Thymus (tissue), 14 donors: ENCODE results near the gene DTX3L. TPM values are rescaled to one million over a fixed set of nuclear protein-coding genes. Genes with fewer than 3 reads are reported as not detected.
A peak's percentile ranks its signal among the peaks of the same experiment; 100 is the strongest.

Experiments
- DNase-seq, 9 donors: peaks; one replicate each; pipeline ENCODE4 v3.0.0-alpha.2; 2013; ENCODE audit warnings: low spot score in 9 of 9, low read depth in 6 of 9, missing footprints in 1 of 9
- H3K27ac ChIP-seq, 2 donors: one replicate each; pipeline ENCODE4 v1.5.1; 2013; ENCODE audit warnings: control low read depth in 1 of 2, low read depth in 1 of 2, low read length in 1 of 2, mild to moderate bottlenecking in 1 of 2, moderate library complexity in 1 of 2
- H3K27me3 ChIP-seq, 2 donors: one replicate each; pipeline ENCODE4 v1.5.1; 2013; ENCODE audit warnings: low read length in 1 of 2; ENCODE audit not compliant: control insufficient read depth in 2 of 2, insufficient read depth in 1 of 2
- H3K36me3 ChIP-seq, 2 donors: one replicate each; pipeline ENCODE4 v1.5.1; 2013; ENCODE audit warnings: low read length in 1 of 2, mild to moderate bottlenecking in 1 of 2, moderate library complexity in 1 of 2; ENCODE audit not compliant: control insufficient read depth in 2 of 2, insufficient read depth in 2 of 2
- H3K4me1 ChIP-seq, 2 donors: one replicate each; pipeline ENCODE4 v1.5.1; 2013; ENCODE audit warnings: low read length in 2 of 2; ENCODE audit not compliant: control insufficient read depth in 2 of 2, insufficient read depth in 2 of 2
- H3K4me3 ChIP-seq, 2 donors: one replicate each; pipeline ENCODE4 v1.5.1; 2013; ENCODE audit warnings: low read length in 2 of 2, control low read depth in 1 of 2, mild to moderate bottlenecking in 1 of 2
- H3K9me3 ChIP-seq, 2 donors: one replicate each; pipeline ENCODE4 v1.5.1; 2013; ENCODE audit warnings: low read length in 1 of 2, mild to moderate bottlenecking in 1 of 2; ENCODE audit not compliant: control insufficient read depth in 2 of 2, insufficient read depth in 1 of 2
- WGBS: extraction: QIAGEN DNeasy Blood & Tissue Kit; methylation state at CpG from one replicate; pipeline ENCODE4 v1.1.7; 2013; 5-methylcytosine and 5-hydroxymethylcytosine counted together
- long read RNA-seq, 10 donors: transcript quantifications; one replicate each; lab custom pipeline, GENCODE V29; 2026
- polyA plus RNA-seq: library from polyadenylated mRNA; stranded (reverse); fragments of 200-250 nt; gene quantifications from one replicate; pipeline ENCODE4 v1.2.3, GENCODE V29; 2013
- total RNA-seq: library from RNA; stranded (reverse); fragments of 120-200 nt; gene quantifications from one replicate; pipeline ENCODE4 v1.2.4, GENCODE V29; 2013
- donor health status: healthy.

The DTX3L gene
- total RNA-seq, result 19.6 TPM
- 23.0 TPM for polyA plus RNA-seq
- long read RNA-seq, donor 1, full-length matches to known transcripts, result 1 of 1 reads
- long read RNA-seq, donor 1, partial matches to known transcripts, result 0 of 1 reads
- long read RNA-seq, donor 1, other reads (novel, unspliced or antisense), result 0 of 1 reads
- long read RNA-seq, donor 2, full-length matches to known transcripts, result 4 of 4 reads
- long read RNA-seq, donor 2, partial matches to known transcripts, result 0 of 4 reads
- long read RNA-seq, donor 2, other reads (novel, unspliced or antisense), result 0 of 4 reads
- long read RNA-seq, donor 3, full-length matches to known transcripts, result 3 of 3 reads
- long read RNA-seq, donor 3, partial matches to known transcripts, result 0 of 3 reads
- long read RNA-seq, donor 3, other reads (novel, unspliced or antisense), result 0 of 3 reads
- long read RNA-seq, donor 4, full-length matches to known transcripts, result 1 of 1 reads
- long read RNA-seq, donor 4, partial matches to known transcripts, result 0 of 1 reads
- long read RNA-seq, donor 4, other reads (novel, unspliced or antisense), result 0 of 1 reads
- long read RNA-seq, donor 5, full-length matches to known transcripts, result 3 of 3 reads
- long read RNA-seq, donor 5, partial matches to known transcripts, result 0 of 3 reads
- long read RNA-seq, donor 5, other reads (novel, unspliced or antisense), result 0 of 3 reads
- long read RNA-seq, donor 6, full-length matches to known transcripts, result 2 of 2 reads
- long read RNA-seq, donor 6, partial matches to known transcripts, result 0 of 2 reads
- long read RNA-seq, donor 6, other reads (novel, unspliced or antisense), result 0 of 2 reads
- long read RNA-seq, donor 7, full-length matches to known transcripts, result 2 of 2 reads
- long read RNA-seq, donor 7, partial matches to known transcripts, result 0 of 2 reads
- long read RNA-seq, donor 7, other reads (novel, unspliced or antisense), result 0 of 2 reads
- long read RNA-seq, donor 8, full-length matches to known transcripts, result 2 of 2 reads
- long read RNA-seq, donor 8, partial matches to known transcripts, result 0 of 2 reads
- long read RNA-seq, donor 8, other reads (novel, unspliced or antisense), result 0 of 2 reads
- long read RNA-seq, donor 9, result 0 reads
- long read RNA-seq, donor 10, result 0 reads

DNA sequence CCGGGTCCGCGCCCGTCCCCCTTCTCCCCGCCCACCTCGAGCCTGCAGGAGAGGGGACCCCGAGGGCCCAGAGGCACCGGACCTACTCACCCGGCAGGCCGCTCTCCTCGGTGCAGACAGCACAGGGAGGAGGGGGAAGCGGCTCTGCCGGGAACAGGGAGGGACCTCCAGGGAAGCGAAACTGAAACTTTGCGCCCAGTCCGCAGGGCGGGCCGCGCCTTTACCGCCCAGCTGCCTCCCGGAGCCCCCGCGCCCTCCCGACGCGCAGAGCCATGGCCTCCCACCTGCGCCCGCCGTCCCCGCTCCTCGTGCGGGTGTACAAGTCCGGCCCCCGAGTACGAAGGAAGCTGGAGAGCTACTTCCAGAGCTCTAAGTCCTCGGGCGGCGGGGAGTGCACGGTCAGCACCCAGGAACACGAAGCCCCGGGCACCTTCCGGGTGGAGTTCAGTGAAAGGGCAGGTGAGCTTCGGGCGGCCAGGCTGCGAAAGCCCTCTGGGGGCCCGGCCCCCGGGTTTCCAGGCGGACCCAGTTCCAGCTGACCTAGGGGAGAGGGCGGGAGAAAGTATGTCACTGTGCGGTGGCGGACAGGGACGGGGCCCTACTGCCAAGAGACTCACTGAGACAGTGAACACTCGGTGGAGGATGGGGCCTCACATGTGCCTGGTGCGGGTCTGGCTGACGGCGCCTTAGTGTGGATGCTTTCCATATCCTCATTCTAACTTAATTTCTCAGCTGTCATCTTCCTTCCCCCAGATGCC is at the start of gene DTX3L, which contains the start of gene PARP9:
DTX3L (plus strand) TSS at position 184 of the 758 bp plus-strand sequence; CDS start at position 273, 89 bp downstream.
PARP9 (minus strand) TSS at position 146 of the 758 bp plus-strand sequence. CDS start 4,680 bp downstream, outside the sequence.
- no peaks in the 10 kb centered on the region for H3K27me3 ChIP-seq
- H3K36me3 ChIP-seq, result peaks cover 13 to 41% of the 10 kb centered on the region in 2 donors
- H3K27ac ChIP-seq, result peak within 1 kb of the TSS; percentile 89 to 98
- WGBS, result under 1% methylated on average over 56 of the region's 56 CpGs
- peaks cover 4 to 25% of the 10 kb centered on the region in 2 donors for H3K4me1 ChIP-seq
- DNase-seq, result peak in 8 of 9 donors; percentile 50 to 87 (median 68)
- peak within 1 kb of the TSS; percentile 74 to 94 for H3K4me3 ChIP-seq
- no peaks in the 10 kb centered on the region for H3K9me3 ChIP-seq

GRCh38 chr3:122515020-122515468 is 49.1 kb upstream of the DTX3L start:
- Histone ChIP-seq H3K36me3 (peaks cover 0 to 3% of the 10 kb centered on the region in 2 donors), H3K27ac (peak overlapping the region in 1 of 2 donors; percentile 99), H3K4me1 (peaks cover 6 to 8% of the 10 kb centered on the region in 2 donors), H3K27me3 (no peaks in the 10 kb centered on the region), H3K9me3 (no peaks in the 10 kb centered on the region), H3K4me3 (peak overlapping the region; percentile 66 to 93)
- no peak for DNase-seq
- 42% methylated on average over 19 of the region's 19 CpGs for WGBS

- Histone ChIP-seq H3K27ac (no peak overlapping the region), H3K36me3 (peaks cover 0 to under 1% of the 10 kb centered on the region in 2 donors), H3K9me3 (no peaks in the 10 kb centered on the region), H3K4me3 (no peak overlapping the region), H3K27me3 (no peaks in the 10 kb centered on the region), H3K4me1 (peaks cover 6 to 8% of the 10 kb centered on the region in 2 donors)
- WGBS, result over 99% methylated on average over 3 of the region's 3 CpGs
- DNase-seq, result no peak
These were observed 48.3 kb upstream of the DTX3L start for GRCh38 chr3:122515870-122516269.

- Histone ChIP-seq H3K4me3 (no peak overlapping the region), H3K9me3 (no peaks in the 10 kb centered on the region), H3K4me1 (peaks cover 6 to 8% of the 10 kb centered on the region in 2 donors), H3K36me3 (no peaks in the 10 kb centered on the region), H3K27me3 (no peaks in the 10 kb centered on the region), H3K27ac (no peak overlapping the region)
- 97% methylated on average over 6 of the region's 6 CpGs for WGBS
- DNase-seq, result no peak
These were observed 47.2 kb upstream of the DTX3L start for GRCh38 chr3:122516846-122517360.

DNA sequence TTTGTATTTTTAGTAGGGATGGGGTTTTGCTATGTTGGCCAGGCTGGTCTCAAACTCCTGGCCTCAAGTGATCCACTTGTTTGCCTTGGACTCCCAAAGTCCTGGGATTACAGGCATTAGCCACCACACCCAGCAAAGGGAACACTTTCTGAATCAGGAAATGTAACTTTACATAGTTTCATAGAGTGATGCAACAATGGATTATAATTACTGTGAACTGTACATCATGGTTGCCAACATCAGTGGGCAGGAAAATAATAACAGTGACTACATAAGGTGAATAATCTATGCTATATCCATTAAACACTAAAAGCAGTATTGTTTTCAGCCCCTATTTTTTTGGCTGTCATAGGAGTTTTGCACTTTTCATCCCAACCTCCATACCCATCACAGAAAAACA is 44.4 kb upstream of the DTX3L start:
- peaks cover 0 to 3% of the 10 kb centered on the region in 2 donors for H3K4me1 ChIP-seq
- no peaks in the 10 kb centered on the region for H3K36me3 ChIP-seq
- H3K27me3 ChIP-seq, result no peaks in the 10 kb centered on the region
- H3K9me3 ChIP-seq, result no peaks in the 10 kb centered on the region
- no peak overlapping the region for H3K27ac ChIP-seq
- no peak for DNase-seq
- H3K4me3 ChIP-seq, result no peak overlapping the region

- Histone ChIP-seq H3K4me1 (no peaks in the 10 kb centered on the region), H3K27me3 (no peaks in the 10 kb centered on the region), H3K9me3 (no peaks in the 10 kb centered on the region), H3K27ac (no peak overlapping the region), H3K36me3 (no peaks in the 10 kb centered on the region), H3K4me3 (no peak overlapping the region)
- WGBS, result 94% methylated on average over 4 of the region's 4 CpGs
- DNase-seq, result no peak
These were observed 43.3 kb upstream of the DTX3L start for GRCh38 chr3:122520861-122521260.

GRCh38 chr3:122523317-122523716 is 40.8 kb upstream of the DTX3L start:
- Histone ChIP-seq H3K36me3 (peaks cover 10 to 11% of the 10 kb centered on the region in 2 donors), H3K9me3 (no peaks in the 10 kb centered on the region), H3K27me3 (no peaks in the 10 kb centered on the region), H3K4me1 (no peaks in the 10 kb centered on the region), H3K4me3 (no peak overlapping the region), H3K27ac (no peak overlapping the region)
- no peak for DNase-seq
- WGBS, result 98% methylated on average over 11 of the region's 11 CpGs

DNA sequence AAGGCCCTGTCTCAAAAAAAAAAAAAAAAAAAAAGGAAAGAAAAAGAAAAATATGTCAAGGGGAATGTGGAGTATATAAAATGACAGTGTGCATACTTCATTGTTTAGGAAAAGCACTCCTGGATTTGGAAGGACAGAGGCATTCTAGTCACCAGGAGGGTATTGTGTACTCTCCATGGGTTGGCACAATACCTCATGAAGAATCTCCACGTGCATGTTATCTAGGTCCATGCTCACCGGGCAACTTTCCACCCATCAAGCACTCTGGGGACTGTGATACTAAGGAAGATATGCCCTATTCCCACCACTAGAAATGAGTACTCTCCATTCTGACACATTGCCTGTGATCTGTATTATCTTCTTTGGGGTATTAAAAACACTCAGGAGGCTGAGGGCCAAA is 34.0 kb upstream of the DTX3L start:
- no peak for DNase-seq

More for the DNA sequence above, 34.0 kb upstream of the DTX3L start:
- Histone ChIP-seq H3K9me3 (no peaks in the 10 kb centered on the region), H3K27ac (no peak overlapping the region), H3K4me1 (no peaks in the 10 kb centered on the region), H3K36me3 (peaks cover 42 to 63% of the 10 kb centered on the region in 2 donors), H3K4me3 (no peak overlapping the region), H3K27me3 (no peaks in the 10 kb centered on the region)
- WGBS, result 98% methylated on average over 2 of the region's 2 CpGs
